B cell (primary cell): ENCODE results near the gene FAM168A. TPM values are rescaled to one million over a fixed set of nuclear protein-coding genes. Genes with fewer than 3 reads are reported as not detected.

Experiments
- ATAC-seq: fragments of 200-7000 bp; cut with Tn5 transposase; one replicate; pipeline ENCODE4 v1.10.0; 2021; ENCODE audit warnings: low read depth, mild to moderate bottlenecking, moderate number of reproducible peaks, moderate library complexity
- CTCF ChIA-PET: fragments of 350-600 bp; sonication (Branson Sonifier 250); formaldehyde crosslinking; loops from one replicate; lab custom pipeline; 2021; ENCODE audit warnings: antibody characterized with exemption, inconsistent platforms; lab: Charles Lee
- POLR2A ChIA-PET: fragments of 350-600 bp; sonication (Branson Sonifier 250); formaldehyde crosslinking; loops from one replicate; lab custom pipeline; 2021; ENCODE audit warnings: antibody characterized with exemption; lab: Charles Lee
- DNase-seq: peaks from one replicate; pipeline ENCODE4 v3.0.0; 2013
- H2AFZ ChIP-seq: 2 replicates; pipeline ENCODE4 v1.6.1; 2012; ENCODE audit warnings: mild to moderate bottlenecking, low read depth, low read length; ENCODE audit not compliant: insufficient read depth, poor library complexity, severe bottlenecking
- H3K27ac ChIP-seq, 2 donors: 1 replicate in 1 of 2; 2 replicates in 1 of 2; pipeline ENCODE4 v1.5.1; 2012 to 2013; ENCODE audit warnings: low read length in 2 of 2, mild to moderate bottlenecking in 2 of 2, moderate library complexity in 1 of 2
- H3K27me3 ChIP-seq, 4 experiments: fragments of 200-600 bp in 1 of 4; sonication (generic) in 1 of 4; replicated peaks in 1 of 4; 1 replicate in 2 of 4; 2 replicates in 2 of 4; pipeline versions ENCODE4 v1.6.1 to v1.7.0; 2013 to 2016; ENCODE audit warnings: low read length in 3 of 4, mild to moderate bottlenecking in 2 of 4, mixed read lengths in 1 of 4, moderate library complexity in 1 of 4; ENCODE audit not compliant: insufficient read depth in 4 of 4, control insufficient read depth in 3 of 4; ENCODE audit errors: control extremely low read depth in 1 of 4
- H3K36me3 ChIP-seq, 2 experiments: replicated peaks in 1 of 2; 1 replicate in 1 of 2; 2 replicates in 1 of 2; pipeline versions ENCODE4 v1.6.1 to v1.7.1; 2013; ENCODE audit warnings: low read length in 1 of 2; ENCODE audit not compliant: insufficient read depth in 2 of 2, control insufficient read depth in 1 of 2; ENCODE audit errors: control extremely low read depth in 1 of 2, extremely low read depth in 1 of 2
- H3K4me1 ChIP-seq, 2 donors: fragments of 200-600 bp in 1 of 2; sonication (generic) in 1 of 2; 1 replicate in 1 of 2; 2 replicates in 1 of 2; pipeline versions ENCODE4 v1.5.1 to v1.6.1; 2013 to 2017; ENCODE audit warnings: low read length in 2 of 2; ENCODE audit not compliant: control insufficient read depth in 2 of 2, insufficient read depth in 2 of 2
- H3K4me2 ChIP-seq: replicated peaks from 2 replicates; pipeline ENCODE3; 2012; ENCODE audit warnings: mild to moderate bottlenecking, low read depth, low read length; ENCODE audit not compliant: poor library complexity, severe bottlenecking
- H3K4me3 ChIP-seq, 5 experiments: fragments of 200-600 bp in 1 of 5; sonication (generic) in 1 of 5; 1 replicate in 3 of 5; 2 replicates in 2 of 5; pipeline versions ENCODE4 v1.5.1 to v1.7.0; 2011 to 2016; ENCODE audit warnings: low read length in 4 of 5, mild to moderate bottlenecking in 4 of 5, low read depth in 2 of 5, control low read depth in 1 of 5, moderate library complexity in 1 of 5; ENCODE audit not compliant: insufficient read depth in 1 of 5; ENCODE audit errors: control extremely low read depth in 1 of 5, extremely low read depth in 1 of 5
- H3K79me2 ChIP-seq: fragments of 200-600 bp; sonication (generic); one replicate; pipeline ENCODE4 v1.6.0; 2016; ENCODE audit warnings: low read length; ENCODE audit not compliant: control insufficient read depth, insufficient read depth
- H3K9ac ChIP-seq: fragments of 200-600 bp; sonication (generic); 2 replicates; pipeline ENCODE4 v1.6.1; 2017; ENCODE audit warnings: mild to moderate bottlenecking, low read length, moderate library complexity
- H3K9me3 ChIP-seq, 3 donors: one replicate each; pipeline versions ENCODE4 v1.6.1 to v1.7.1; 2013; ENCODE audit warnings: low read length in 2 of 3; ENCODE audit not compliant: control insufficient read depth in 2 of 3, insufficient read depth in 1 of 3; ENCODE audit errors: control extremely low read depth in 1 of 3
- H4K20me1 ChIP-seq: 2 replicates; pipeline ENCODE4 v1.6.0; 2012; ENCODE audit warnings: mild to moderate bottlenecking, low read length; ENCODE audit not compliant: insufficient read depth, control insufficient read depth, poor library complexity, severe bottlenecking
- H3K27ac Mint-ChIP-seq: one replicate; pipeline ENCODE4 v1.8.0; 2021; ENCODE audit warnings: mixed read lengths
- H3K27me3 Mint-ChIP-seq: one replicate; pipeline ENCODE4 v1.8.0; 2021; ENCODE audit warnings: mixed read lengths
- H3K4me1 Mint-ChIP-seq: one replicate; pipeline ENCODE4 v1.8.0; 2021; ENCODE audit warnings: mixed read lengths
- H3K4me3 Mint-ChIP-seq: one replicate; pipeline ENCODE4 v1.8.0; 2021; ENCODE audit warnings: mixed read lengths
- H3K9me3 Mint-ChIP-seq: one replicate; pipeline ENCODE4 v1.8.0; 2022; ENCODE audit warnings: mixed read lengths; ENCODE audit not compliant: insufficient read depth
- EZH2 ChIP-seq: IDR thresholded peaks from 2 replicates; pipeline ENCODE4 v1.6.1; 2012; ENCODE audit warnings: borderline replicate concordance, low read depth, mild to moderate bottlenecking, moderate library complexity, low read length; ENCODE audit not compliant: insufficient read depth, poor library complexity, severe bottlenecking
- WGBS: methylation state at CpG from one replicate; pipeline ENCODE4 v1.1.5; 2013; ENCODE audit warnings: missing lambda C conversion rate; ENCODE audit not compliant: insufficient coverage; 5-methylcytosine and 5-hydroxymethylcytosine counted together
- intact Hi-C: fragments of 100-400 bp; cut with micrococcal nuclease; formaldehyde crosslinking; loops from one replicate; pipeline ENCODE4 v1.10.0; 2022
- polyA plus RNA-seq: library from polyadenylated mRNA; depleted of rRNA; stranded (reverse); fragments of >200 nt; gene quantifications from 2 replicates; pipeline ENCODE4 v1.2.3, GENCODE V29; 2012
- total RNA-seq, 2 donors: library from RNA; stranded (reverse); fragments of 120-200 nt in 1 of 2; gene quantifications; 1 replicate in 1 of 2; 2 replicates in 1 of 2; pipeline versions ENCODE4 v1.2.3 to v1.2.4, GENCODE V29; 2013 to 2022
- TF ChIP-seq, protein P1 (sequence below): fragments of 200-600 bp; IDR thresholded peaks from one replicate; pipeline ENCODE4 v1.8.0; 2022; ENCODE audit warnings: antibody characterized with exemption, mild to moderate bottlenecking

The FAM168A gene
- total and polyA plus RNA-seq, 2 donors (not counting 1 experiment from before 2014, with no cell fraction given), result 11.0 to 26.8 TPM

DNA sequence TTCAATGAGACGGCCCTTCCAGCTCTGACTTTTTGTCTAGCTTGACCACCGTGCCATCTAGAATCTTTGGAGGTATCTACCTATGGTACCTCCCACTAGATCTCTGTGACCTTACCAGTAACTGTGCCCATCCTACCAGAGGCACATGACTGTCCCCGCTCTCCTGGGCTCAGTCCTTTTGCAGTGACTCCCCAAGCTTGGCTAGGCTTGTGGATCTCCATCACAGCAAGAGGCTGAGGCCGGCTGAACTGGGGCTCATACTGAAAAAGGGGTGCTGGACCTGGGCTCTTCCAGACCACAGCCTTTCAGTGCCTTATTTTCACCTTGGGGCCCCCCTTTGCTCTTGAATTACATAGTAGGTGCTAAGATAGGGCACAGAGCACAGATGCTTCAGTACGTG lies 194.4 kb downstream of the FAM168A start:
- Histone ChIP-seq H3K9ac (no peak overlapping the region), H3K36me3 (peaks cover 0 to 32% of the 10 kb centered on the region in 2 experiments), H4K20me1 (no peaks in the 10 kb centered on the region), H3K4me1 (no peaks in the 10 kb centered on the region), H3K4me2 (no peak overlapping the region), H3K27me3 (no peaks in the 10 kb centered on the region), H3K4me3 (no peak overlapping the region), H3K79me2 (no peaks in the 10 kb centered on the region), H3K27ac (peak overlapping the region in 1 of 2 donors; percentile 37), H3K9me3 (no peaks in the 10 kb centered on the region), H2AFZ (no peak overlapping the region)
- POLR2A ChIA-PET, result no interaction called here
- TF ChIP-seq, protein P1, sequence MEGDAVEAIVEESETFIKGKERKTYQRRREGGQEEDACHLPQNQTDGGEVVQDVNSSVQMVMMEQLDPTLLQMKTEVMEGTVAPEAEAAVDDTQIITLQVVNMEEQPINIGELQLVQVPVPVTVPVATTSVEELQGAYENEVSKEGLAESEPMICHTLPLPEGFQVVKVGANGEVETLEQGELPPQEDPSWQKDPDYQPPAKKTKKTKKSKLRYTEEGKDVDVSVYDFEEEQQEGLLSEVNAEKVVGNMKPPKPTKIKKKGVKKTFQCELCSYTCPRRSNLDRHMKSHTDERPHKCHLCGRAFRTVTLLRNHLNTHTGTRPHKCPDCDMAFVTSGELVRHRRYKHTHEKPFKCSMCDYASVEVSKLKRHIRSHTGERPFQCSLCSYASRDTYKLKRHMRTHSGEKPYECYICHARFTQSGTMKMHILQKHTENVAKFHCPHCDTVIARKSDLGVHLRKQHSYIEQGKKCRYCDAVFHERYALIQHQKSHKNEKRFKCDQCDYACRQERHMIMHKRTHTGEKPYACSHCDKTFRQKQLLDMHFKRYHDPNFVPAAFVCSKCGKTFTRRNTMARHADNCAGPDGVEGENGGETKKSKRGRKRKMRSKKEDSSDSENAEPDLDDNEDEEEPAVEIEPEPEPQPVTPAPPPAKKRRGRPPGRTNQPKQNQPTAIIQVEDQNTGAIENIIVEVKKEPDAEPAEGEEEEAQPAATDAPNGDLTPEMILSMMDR, result no peak
- no peak for TF ChIP-seq EZH2
- Mint-ChIP-seq H3K4me1 (peaks cover 2% of the 10 kb centered on the region), H3K27ac (peak overlapping the region; percentile 55), H3K4me3 (no peak overlapping the region), H3K9me3 (no peaks in the 10 kb centered on the region), H3K27me3 (no peaks in the 10 kb centered on the region)
- WGBS, result 92% methylated on average over 4 of the region's 5 CpGs
- intact Hi-C loops, result no loop called here
- DNase-seq, result peak; percentile 23
- ATAC-seq, result no peak
- CTCF ChIA-PET, result interaction anchor here (1.5 to 9.4 kb wide), 5 partner anchors 10 to 259 kb away, joined by 6 to 102 read pairs (median 8); no protein-coding TSS in a partner anchor

DNA sequence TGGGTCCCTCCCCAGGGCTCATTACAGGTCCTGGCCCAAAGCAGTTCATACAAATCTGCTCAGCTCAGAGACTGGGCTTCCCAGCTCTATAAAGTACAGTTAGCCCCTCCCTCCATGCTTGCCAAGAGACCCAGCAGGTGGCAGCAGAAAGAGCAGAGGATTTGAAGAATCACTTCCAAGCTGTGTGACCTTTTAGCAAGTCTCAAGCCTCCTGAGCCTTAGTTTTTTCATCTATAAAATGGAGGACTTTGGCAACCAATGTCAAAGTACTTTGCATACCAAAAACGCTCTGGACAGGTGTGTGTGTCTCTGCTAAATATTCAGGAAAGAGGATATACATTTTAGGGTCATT lies 195.1 kb downstream of the FAM168A start:
- 100% methylated on average over 1 of the region's 1 CpG for whole genome bisulfite sequencing
- TF ChIP-seq, protein P1, result no peak
- no peak for TF ChIP-seq EZH2
- ChIA-PET CTCF (interaction anchor here (0.6 to 9.4 kb wide), 8 partner anchors 9 to 259 kb away, joined by 3 to 102 read pairs (median 8); no protein-coding TSS in a partner anchor), POLR2A (interaction anchor here (1.6 kb wide), 1 partner anchor 20 kb away, joined by 6 read pairs; no protein-coding TSS in a partner anchor)
- Histone ChIP-seq H3K4me2 (no peak overlapping the region), H3K4me1 (no peaks in the 10 kb centered on the region), H3K79me2 (no peaks in the 10 kb centered on the region), H3K9me3 (no peaks in the 10 kb centered on the region), H3K27ac (no peak overlapping the region), H3K9ac (no peak overlapping the region), H3K4me3 (no peak overlapping the region), H3K27me3 (no peaks in the 10 kb centered on the region), H2AFZ (no peak overlapping the region), H3K36me3 (peaks cover 0 to 34% of the 10 kb centered on the region in 2 experiments), H4K20me1 (no peaks in the 10 kb centered on the region)
- no peaks in the 10 kb centered on the region for H3K27me3 Mint-ChIP-seq
- H3K27ac Mint-ChIP-seq, result peak overlapping the region; percentile 55
- H3K4me1 Mint-ChIP-seq, result peaks cover 2% of the 10 kb centered on the region
- no peak overlapping the region for H3K4me3 Mint-ChIP-seq
- intact Hi-C loops, result loop anchor here (1.0 kb wide), 1 partner anchor 258 kb away; no protein-coding TSS in a partner anchor
- H3K9me3 Mint-ChIP-seq, result no peaks in the 10 kb centered on the region
- ATAC-seq (no peak), DNase-seq (peak; percentile 53)
